ENCODE measurements around the gene KIRREL3.
"Not testable (repeated sequence)": the region's sequence is repeated elsewhere in the genome, so short reads cannot be mapped to it uniquely, and the experiment has no call there.

Gene KIRREL3

GRCh38 chr11:126380909-126381308 is 619.7 kb downstream of the KIRREL3 start:
- Histone ChIP-seq H3K4me3 (ENCODE audit: low read length) (no peak overlapping the region), H3K9ac (ENCODE audit: low read length) (no peak overlapping the region), H3K4me1 (ENCODE audit: low read length) (no peaks in the 10 kb centered on the region), H3K79me2 (ENCODE audit: low read length) (no peaks in the 10 kb centered on the region; the same call in 1 of the 2 replicates), H3K27me3 (ENCODE audit: low read depth, low read length) (no peaks in the 10 kb centered on the region), H3K4me2 (ENCODE audit: low read length) (no peak overlapping the region), H3K9me3 (ENCODE audit: insufficient read depth, low read length) (no peaks in the 10 kb centered on the region), H2AFZ (ENCODE audit: low read depth, low read length) (no peak overlapping the region), H3K27ac (ENCODE audit: low read length) (no peak overlapping the region), H3K36me3 (replicated peaks; ENCODE audit: low read depth, low read length) (no peaks in the 10 kb centered on the region), H4K20me1 (ENCODE audit: insufficient read depth, low read length) (no peaks in the 10 kb centered on the region)
- TF ChIP-seq EZH2phosphoT487 (IDR thresholded peaks at IDR 0.05; ENCODE audit: low read depth) (no peak), CTCF (IDR thresholded peaks at IDR 0.05; ENCODE audit: low read depth, low read length) (no peak)

DNA sequence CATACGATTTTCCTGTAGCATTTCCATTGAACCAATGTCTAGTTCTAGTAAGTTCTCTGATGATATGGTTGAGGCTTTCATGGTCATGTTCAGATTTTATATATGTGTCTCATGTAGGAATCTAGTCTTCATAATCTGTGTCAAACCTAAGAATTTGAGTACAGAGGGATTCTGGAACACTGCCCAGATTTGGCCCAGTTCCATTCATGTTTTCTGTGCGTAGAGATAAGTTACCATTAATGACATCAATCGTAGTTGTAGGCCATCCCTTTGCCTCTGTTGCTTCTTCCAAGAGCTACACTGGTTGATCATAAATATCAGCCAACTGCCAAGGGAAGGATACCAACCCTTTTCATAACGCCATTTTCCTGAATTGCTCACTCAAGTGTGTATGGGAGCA is 621.8 kb downstream of the KIRREL3 start:
- Histone ChIP-seq H3K4me2 (ENCODE audit: low read length) (no peak overlapping the region), H3K4me3 (ENCODE audit: low read length) (no peak overlapping the region), H3K36me3 (replicated peaks; ENCODE audit: low read depth, low read length) (no peaks in the 10 kb centered on the region), H3K4me1 (ENCODE audit: low read length) (no peaks in the 10 kb centered on the region), H3K9ac (ENCODE audit: low read length) (no peak overlapping the region), H3K27ac (ENCODE audit: low read length) (no peak overlapping the region), H4K20me1 (ENCODE audit: insufficient read depth, low read length) (no peaks in the 10 kb centered on the region), H3K27me3 (ENCODE audit: low read depth, low read length) (no peaks in the 10 kb centered on the region), H3K79me2 (ENCODE audit: low read length) (no peaks in the 10 kb centered on the region; the same call in 1 of the 2 replicates), H3K9me3 (ENCODE audit: insufficient read depth, low read length) (no peaks in the 10 kb centered on the region), H2AFZ (ENCODE audit: low read depth, low read length) (no peak overlapping the region)
- TF ChIP-seq EZH2phosphoT487 (IDR thresholded peaks at IDR 0.05; ENCODE audit: low read depth) (no peak), CTCF (IDR thresholded peaks at IDR 0.05; ENCODE audit: low read depth, low read length) (no peak)

GRCh38 chr11:126375726-126376125 is 624.8 kb downstream of the KIRREL3 start:
- no peaks in the 10 kb centered on the region for H3K9me3 ChIP-seq (ENCODE audit: insufficient read depth, low read length)
- no peak overlapping the region for H3K4me2 ChIP-seq (ENCODE audit: low read length)
- TF ChIP-seq EZH2phosphoT487 (IDR thresholded peaks at IDR 0.05; ENCODE audit: low read depth) (no peak), CTCF (IDR thresholded peaks at IDR 0.05; ENCODE audit: low read depth, low read length) (no peak)
- no peaks in the 10 kb centered on the region for H3K36me3 ChIP-seq (replicated peaks; ENCODE audit: low read depth, low read length)
- no peak overlapping the region for H3K27ac ChIP-seq (ENCODE audit: low read length)
- no peaks in the 10 kb centered on the region for H3K4me1 ChIP-seq (ENCODE audit: low read length)
- no peaks in the 10 kb centered on the region for H3K27me3 ChIP-seq (ENCODE audit: low read depth, low read length)
- H3K9ac ChIP-seq (ENCODE audit: low read length), result no peak overlapping the region
- no peaks in the 10 kb centered on the region for H4K20me1 ChIP-seq (ENCODE audit: insufficient read depth, low read length)
- H2AFZ ChIP-seq (ENCODE audit: low read depth, low read length), result no peak overlapping the region
- H3K79me2 ChIP-seq (ENCODE audit: low read length), result no peaks in the 10 kb centered on the region; the same call in 1 of the 2 replicates
- H3K4me3 ChIP-seq (ENCODE audit: low read length), result no peak overlapping the region

DNA sequence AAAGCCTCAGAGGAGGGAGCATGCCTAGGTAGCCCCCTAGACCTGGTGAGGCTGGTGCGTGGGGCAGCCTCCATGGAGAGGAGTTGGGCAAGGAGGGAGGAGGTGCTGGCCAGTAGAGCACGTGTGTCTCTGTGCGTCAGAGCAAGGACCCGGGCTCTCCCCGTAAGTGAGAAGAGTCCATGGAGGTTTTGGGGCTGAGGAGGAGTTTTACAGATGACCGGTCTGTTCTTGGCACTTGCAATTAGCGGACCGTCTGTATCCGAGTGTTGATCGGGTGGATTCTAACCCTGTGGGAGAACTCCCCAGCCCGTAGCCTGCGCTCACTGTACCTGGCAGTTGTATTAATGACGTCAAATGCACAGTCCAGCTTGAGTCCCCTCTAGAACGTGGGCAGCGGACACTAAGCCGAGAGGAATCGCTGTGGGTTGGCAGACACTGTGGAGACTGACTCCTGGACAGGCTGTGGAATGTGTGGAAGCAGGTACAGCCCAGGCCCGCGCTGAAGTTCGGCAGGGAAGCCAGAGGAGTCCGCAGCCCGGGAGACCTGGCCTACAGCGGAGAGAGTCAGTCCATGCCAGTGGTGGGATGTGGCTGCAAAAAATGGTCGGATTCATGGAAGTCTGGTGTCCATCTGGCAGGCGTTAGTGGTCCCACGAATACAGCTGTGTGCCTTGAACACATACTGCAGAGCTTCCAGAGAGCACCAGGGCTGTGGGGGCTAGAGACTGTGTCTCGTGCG is 625.8 kb downstream of the KIRREL3 start:
- H2AFZ ChIP-seq (ENCODE audit: low read depth, low read length); H3K9ac ChIP-seq (ENCODE audit: low read length); H3K9me3 ChIP-seq (ENCODE audit: insufficient read depth, low read length); H3K27me3 ChIP-seq (ENCODE audit: low read depth, low read length); H3K27ac ChIP-seq (ENCODE audit: low read length); H3K36me3 ChIP-seq (replicated peaks; ENCODE audit: low read depth, low read length); H3K4me2 ChIP-seq (ENCODE audit: low read length); H3K4me3 ChIP-seq (ENCODE audit: low read length); H3K79me2 ChIP-seq (ENCODE audit: low read length); H3K4me1 ChIP-seq (ENCODE audit: low read length); H4K20me1 ChIP-seq (ENCODE audit: insufficient read depth, low read length): not testable (repeated sequence)

DNA sequence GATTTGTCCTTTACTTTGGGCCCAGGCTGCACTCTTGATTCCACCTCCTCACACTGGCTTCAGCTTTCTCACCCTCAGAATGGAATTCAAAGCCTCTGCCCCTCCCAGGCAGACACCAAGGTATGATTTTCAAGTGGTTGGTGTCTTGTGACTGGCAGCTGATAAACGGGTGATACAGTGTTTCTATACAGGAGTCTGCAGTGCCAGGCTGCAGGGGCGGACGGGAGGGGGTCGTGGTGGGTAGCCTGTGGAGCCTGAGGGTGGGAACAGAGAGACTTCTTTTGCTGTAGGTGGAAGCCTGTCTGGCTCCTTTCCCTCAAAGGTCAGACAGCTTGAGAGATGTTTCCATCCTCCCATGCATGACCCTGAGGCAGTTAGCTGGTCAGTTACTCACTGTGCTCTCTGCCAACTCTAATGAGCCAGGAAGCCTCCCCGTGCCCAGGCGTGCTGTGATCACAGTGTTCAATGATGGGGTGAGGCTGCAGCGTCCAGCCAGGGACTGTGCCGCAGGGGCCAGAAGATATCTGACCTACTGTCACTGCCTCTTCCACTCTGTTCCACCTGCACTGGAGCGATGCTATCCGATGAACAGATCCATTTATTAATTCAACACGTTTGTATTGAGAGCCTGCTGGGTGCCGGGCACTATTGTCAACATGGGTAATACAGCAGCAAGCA is 627.0 kb downstream of the KIRREL3 start:
- not testable (repeated sequence) for H3K27me3 ChIP-seq (ENCODE audit: low read depth, low read length); H3K36me3 ChIP-seq (replicated peaks; ENCODE audit: low read depth, low read length); H3K79me2 ChIP-seq (ENCODE audit: low read length); H2AFZ ChIP-seq (ENCODE audit: low read depth, low read length); H3K4me3 ChIP-seq (ENCODE audit: low read length); H3K9me3 ChIP-seq (ENCODE audit: insufficient read depth, low read length); H3K4me1 ChIP-seq (ENCODE audit: low read length); H4K20me1 ChIP-seq (ENCODE audit: insufficient read depth, low read length); H3K27ac ChIP-seq (ENCODE audit: low read length); H3K4me2 ChIP-seq (ENCODE audit: low read length); H3K9ac ChIP-seq (ENCODE audit: low read length)
